ENCODE data around the gene PPIC. TPM values are rescaled to one million over a fixed set of nuclear protein-coding genes. Genes with fewer than 3 reads are reported as not detected.
A peak's percentile ranks its signal among the peaks of the same experiment; 100 is the strongest.

Gene PPIC
- total and polyA plus RNA-seq, 7 experiments from 2014 or later, result not detected

GRCh38 chr5:123012321-123012720 is 24.2 kb downstream of the PPIC start:
- ATAC-seq (no peak), DNase-seq (no peak)
- H3K36me3 ChIP-seq (ENCODE audit: control insufficient read depth in 2 of 3, insufficient read depth in 3 of 3, low read length in 3 of 3), result no peaks in the 10 kb centered on the region
- Mint-ChIP-seq H3K36me3 (no peaks in the 10 kb centered on the region), H3K27me3 (no peaks in the 10 kb centered on the region), H3K4me3 (no peak overlapping the region), H3K27ac (no peak overlapping the region), H3K4me1 (no peaks in the 10 kb centered on the region), H3K9me3 (peaks cover 0 to 10% (median 1%) of the 10 kb centered on the region in 11 donors)
- no peak overlapping the region for H3K4me3 ChIP-seq (ENCODE audit: low read length)
- CTCF ChIA-PET, result no interaction called here
- intact Hi-C loops (cut with micrococcal nuclease), result no loop called here
- no peak overlapping the region for H3K27ac ChIP-seq (ENCODE audit: low read depth, low read length)
- H3K4me1 ChIP-seq (ENCODE audit: control insufficient read depth in 2 of 2, insufficient read depth in 2 of 2, low read length in 2 of 2), result no peaks in the 10 kb centered on the region
- no peaks in the 10 kb centered on the region for H3K9me3 ChIP-seq (ENCODE audit: control insufficient read depth in 2 of 3, low read length in 3 of 3)
- POLR2A ChIA-PET, result no interaction called here
- no peaks in the 10 kb centered on the region for H3K27me3 ChIP-seq (ENCODE audit: control insufficient read depth in 2 of 2, insufficient read depth in 2 of 2, low read length in 2 of 2)

- Mint-ChIP-seq H3K9me3 (peaks cover 0 to 5% (median 0%) of the 10 kb centered on the region in 11 donors), H3K36me3 (peaks cover 0 to 4% (median 0%) of the 10 kb centered on the region in 5 donors), H3K4me3 (no peak overlapping the region), H3K27ac (no peak overlapping the region), H3K27me3 (no peaks in the 10 kb centered on the region), H3K4me1 (no peaks in the 10 kb centered on the region)
- DNase-seq (no peak), ATAC-seq (no peak)
- ChIA-PET POLR2A (no interaction called here), CTCF (no interaction called here)
- no peaks in the 10 kb centered on the region for H3K36me3 ChIP-seq (ENCODE audit: control insufficient read depth in 2 of 3, insufficient read depth in 3 of 3, low read length in 3 of 3)
- no peak overlapping the region for H3K27ac ChIP-seq (ENCODE audit: low read depth, low read length)
- no peak overlapping the region for H3K4me3 ChIP-seq (ENCODE audit: low read length)
- H3K27me3 ChIP-seq (ENCODE audit: control insufficient read depth in 2 of 2, insufficient read depth in 2 of 2, low read length in 2 of 2), result no peaks in the 10 kb centered on the region
- H3K4me1 ChIP-seq (ENCODE audit: control insufficient read depth in 2 of 2, insufficient read depth in 2 of 2, low read length in 2 of 2), result no peaks in the 10 kb centered on the region
- intact Hi-C loops (cut with micrococcal nuclease), result loop anchor here in 1 of 2 donors (10.0 kb wide), 1 partner anchor 303 kb away; no protein-coding TSS in a partner anchor
- no peaks in the 10 kb centered on the region for H3K9me3 ChIP-seq (ENCODE audit: control insufficient read depth in 2 of 3, low read length in 3 of 3)
Observed at GRCh38 chr5:123007754-123008153, 28.8 kb downstream of the PPIC start.

GRCh38 chr5:123007182-123007581 is 29.3 kb downstream of the PPIC start:
- intact Hi-C loops (cut with micrococcal nuclease), result loop anchor here in 1 of 2 donors (10.0 kb wide), 1 partner anchor 302 kb away; no protein-coding TSS in a partner anchor
- DNase-seq (no peak), ATAC-seq (no peak)
- Mint-ChIP-seq H3K27me3 (no peaks in the 10 kb centered on the region), H3K4me3 (no peak overlapping the region), H3K4me1 (no peaks in the 10 kb centered on the region), H3K36me3 (peaks cover 0 to 4% (median 0%) of the 10 kb centered on the region in 5 donors), H3K27ac (no peak overlapping the region), H3K9me3 (peaks cover 0 to 3% (median 0%) of the 10 kb centered on the region in 11 donors)
- POLR2A ChIA-PET, result no interaction called here
- Histone ChIP-seq H3K27ac (ENCODE audit: low read depth, low read length) (no peak overlapping the region), H3K4me1 (ENCODE audit: control insufficient read depth in 2 of 2, insufficient read depth in 2 of 2, low read length in 2 of 2) (no peaks in the 10 kb centered on the region), H3K9me3 (ENCODE audit: control insufficient read depth in 2 of 3, low read length in 3 of 3) (no peaks in the 10 kb centered on the region), H3K36me3 (ENCODE audit: control insufficient read depth in 2 of 3, insufficient read depth in 3 of 3, low read length in 3 of 3) (no peaks in the 10 kb centered on the region), H3K27me3 (ENCODE audit: control insufficient read depth in 2 of 2, insufficient read depth in 2 of 2, low read length in 2 of 2) (no peaks in the 10 kb centered on the region), H3K4me3 (ENCODE audit: low read length) (no peak overlapping the region)
- CTCF ChIA-PET, result no interaction called here

- Mint-ChIP-seq H3K27ac (no peak overlapping the region), H3K27me3 (peaks cover 0 to 4% (median 0%) of the 10 kb centered on the region in 5 donors), H3K4me3 (no peak overlapping the region), H3K36me3 (peaks cover 0 to 7% (median 0%) of the 10 kb centered on the region in 5 donors), H3K9me3 (no peaks in the 10 kb centered on the region), H3K4me1 (no peaks in the 10 kb centered on the region)
- POLR2A ChIA-PET, result no interaction called here
- CTCF ChIA-PET, result no interaction called here
- Histone ChIP-seq H3K27ac (ENCODE audit: low read depth, low read length) (no peak overlapping the region), H3K4me3 (ENCODE audit: low read length) (no peak overlapping the region), H3K27me3 (ENCODE audit: control insufficient read depth in 2 of 2, insufficient read depth in 2 of 2, low read length in 2 of 2) (no peaks in the 10 kb centered on the region), H3K36me3 (ENCODE audit: control insufficient read depth in 2 of 3, insufficient read depth in 3 of 3, low read length in 3 of 3) (no peaks in the 10 kb centered on the region), H3K4me1 (ENCODE audit: control insufficient read depth in 2 of 2, insufficient read depth in 2 of 2, low read length in 2 of 2) (no peaks in the 10 kb centered on the region), H3K9me3 (ENCODE audit: control insufficient read depth in 2 of 3, low read length in 3 of 3) (no peaks in the 10 kb centered on the region)
- intact Hi-C loops (cut with micrococcal nuclease), result loop anchor here (5.0 to 10.0 kb wide), 2 partner anchors 297 to 500 kb away; no protein-coding TSS in a partner anchor
- ATAC-seq (no peak), DNase-seq (no peak)
Observed at GRCh38 chr5:123001808-123002207, 34.7 kb downstream of the PPIC start.

- no peak overlapping the region for H3K4me3 Mint-ChIP-seq
- no peak overlapping the region for H3K27ac ChIP-seq (ENCODE audit: low read depth, low read length)
- ChIA-PET CTCF (no interaction called here), POLR2A (no interaction called here)
- H3K36me3 Mint-ChIP-seq, result peaks cover 0 to 7% (median 0%) of the 10 kb centered on the region in 5 donors
- no peaks in the 10 kb centered on the region for H3K36me3 ChIP-seq (ENCODE audit: control insufficient read depth in 2 of 3, insufficient read depth in 3 of 3, low read length in 3 of 3)
- H3K9me3 Mint-ChIP-seq, result no peaks in the 10 kb centered on the region
- no peak for DNase-seq
- no peaks in the 10 kb centered on the region for H3K27me3 ChIP-seq (ENCODE audit: control insufficient read depth in 2 of 2, insufficient read depth in 2 of 2, low read length in 2 of 2)
- peaks cover 0 to 4% (median 0%) of the 10 kb centered on the region in 5 donors for H3K27me3 Mint-ChIP-seq
- H3K4me1 Mint-ChIP-seq, result no peaks in the 10 kb centered on the region
- no peak for ATAC-seq
- no peak overlapping the region for H3K4me3 ChIP-seq (ENCODE audit: low read length)
- no peak overlapping the region for H3K27ac Mint-ChIP-seq
- no peaks in the 10 kb centered on the region for H3K9me3 ChIP-seq (ENCODE audit: control insufficient read depth in 2 of 3, low read length in 3 of 3)
- intact Hi-C loops (cut with micrococcal nuclease), result loop anchor here (5.0 to 10.0 kb wide), 2 partner anchors 296 to 498 kb away; no protein-coding TSS in a partner anchor
- no peaks in the 10 kb centered on the region for H3K4me1 ChIP-seq (ENCODE audit: control insufficient read depth in 2 of 2, insufficient read depth in 2 of 2, low read length in 2 of 2)
Observed at GRCh38 chr5:123000731-123001130, 35.8 kb downstream of the PPIC start.

GRCh38 chr5:122999947-123000563 is 36.5 kb downstream of the PPIC start:
- ChIA-PET POLR2A (no interaction called here), CTCF (no interaction called here)
- peak in 4 of 9 donors; percentile 0 to 21 (median 4) for DNase-seq
- ATAC-seq, result peak; percentile 54
- H3K4me3 ChIP-seq (ENCODE audit: low read length), result no peak overlapping the region
- Mint-ChIP-seq H3K27me3 (peaks cover 0 to 4% (median 0%) of the 10 kb centered on the region in 5 donors), H3K9me3 (no peaks in the 10 kb centered on the region), H3K4me1 (no peaks in the 10 kb centered on the region), H3K27ac (no peak overlapping the region), H3K4me3 (no peak overlapping the region), H3K36me3 (peaks cover 0 to 7% (median 0%) of the 10 kb centered on the region in 5 donors)
- no peaks in the 10 kb centered on the region for H3K9me3 ChIP-seq (ENCODE audit: control insufficient read depth in 2 of 3, low read length in 3 of 3)
- H3K27ac ChIP-seq (ENCODE audit: low read depth, low read length), result no peak overlapping the region
- intact Hi-C loops (cut with micrococcal nuclease), result loop anchor here (5.0 to 10.0 kb wide), 3 partner anchors 295 to 805 kb away; no protein-coding TSS in a partner anchor
- no peaks in the 10 kb centered on the region for H3K27me3 ChIP-seq (ENCODE audit: control insufficient read depth in 2 of 2, insufficient read depth in 2 of 2, low read length in 2 of 2)
- H3K4me1 ChIP-seq (ENCODE audit: control insufficient read depth in 2 of 2, insufficient read depth in 2 of 2, low read length in 2 of 2), result no peaks in the 10 kb centered on the region
- H3K36me3 ChIP-seq (ENCODE audit: control insufficient read depth in 2 of 3, insufficient read depth in 3 of 3, low read length in 3 of 3), result no peaks in the 10 kb centered on the region

- Histone ChIP-seq H3K36me3 (ENCODE audit: control insufficient read depth in 2 of 3, insufficient read depth in 3 of 3, low read length in 3 of 3) (no peaks in the 10 kb centered on the region), H3K9me3 (ENCODE audit: control insufficient read depth in 2 of 3, low read length in 3 of 3) (no peaks in the 10 kb centered on the region), H3K27me3 (ENCODE audit: control insufficient read depth in 2 of 2, insufficient read depth in 2 of 2, low read length in 2 of 2) (no peaks in the 10 kb centered on the region), H3K27ac (ENCODE audit: low read depth, low read length) (no peak overlapping the region), H3K4me1 (ENCODE audit: control insufficient read depth in 2 of 2, insufficient read depth in 2 of 2, low read length in 2 of 2) (no peaks in the 10 kb centered on the region), H3K4me3 (ENCODE audit: low read length) (no peak overlapping the region)
- Mint-ChIP-seq H3K4me1 (no peaks in the 10 kb centered on the region), H3K36me3 (peaks cover 0 to 4% (median 0%) of the 10 kb centered on the region in 5 donors), H3K9me3 (no peaks in the 10 kb centered on the region), H3K27ac (no peak overlapping the region), H3K27me3 (peaks cover 0 to 4% (median 0%) of the 10 kb centered on the region in 5 donors), H3K4me3 (no peak overlapping the region)
- no peak for DNase-seq
- intact Hi-C loops (cut with micrococcal nuclease), result loop anchor here in 1 of 2 donors (10.0 kb wide), 1 partner anchor 802 kb away; no protein-coding TSS in a partner anchor
- POLR2A ChIA-PET, result no interaction called here
- CTCF ChIA-PET, result no interaction called here
- no peak for ATAC-seq
Observed at GRCh38 chr5:122997294-122997693, 39.2 kb downstream of the PPIC start.

All from naive thymus-derived CD4-positive, alpha-beta T cell (primary cell).